HG02852 (cell line): Measurements from ENCODE around the gene KRTAP4-3.
"Not testable (repeated sequence)": the region's sequence is repeated elsewhere in the genome, so short reads cannot be mapped to it uniquely, and the experiment has no call there.

Experiments used
- ATAC-seq: cut with Tn5 transposase; IDR thresholded peaks from one replicate; pipeline ENCODE4 v1.9.1; 2021; ENCODE audit warnings: mild to moderate bottlenecking, moderate library complexity; ENCODE audit not compliant: unreplicated experiment

Gene KRTAP4-3

DNA sequence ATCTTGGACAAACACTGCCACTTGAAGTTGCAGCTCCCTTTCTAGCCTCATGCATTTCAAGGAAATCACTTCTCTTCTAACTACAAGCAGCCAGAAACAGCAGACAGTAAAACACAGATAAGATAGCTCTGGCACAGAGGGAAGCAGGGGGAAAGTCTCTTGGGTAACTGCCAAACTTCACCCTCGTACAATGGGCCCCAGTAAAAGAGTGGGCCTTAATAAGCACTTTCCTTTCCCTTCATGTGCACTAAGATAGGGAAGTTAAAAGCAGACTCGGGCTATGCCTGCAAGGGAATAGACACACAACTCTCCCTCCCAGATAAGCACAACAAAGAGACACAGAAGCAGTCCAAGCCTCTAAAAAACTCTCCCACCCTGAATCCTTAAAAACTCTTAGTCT, 14.2 kb downstream of the KRTAP4-3 start:
- no peak for ATAC-seq

DNA sequence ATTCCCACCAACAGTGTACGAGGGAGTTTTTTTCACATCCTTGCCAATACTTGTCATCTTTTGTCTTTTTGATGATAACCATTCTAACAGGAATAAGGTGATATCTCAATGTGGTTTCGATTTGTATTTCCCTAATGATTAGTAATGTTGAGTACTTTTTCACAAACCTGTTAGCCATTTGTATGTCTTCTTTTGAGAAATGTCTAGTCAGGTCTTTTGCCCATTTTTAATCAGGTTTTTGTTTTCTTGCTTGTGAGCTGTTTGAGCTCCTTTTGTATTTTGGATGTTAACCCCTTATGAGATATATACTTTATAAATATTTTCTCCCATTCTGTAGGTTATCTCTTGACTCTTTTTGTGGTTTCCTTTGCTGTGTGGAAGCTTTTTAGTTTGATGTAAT, 16.5 kb downstream of the KRTAP4-3 start:
- ATAC-seq = no peak

DNA sequence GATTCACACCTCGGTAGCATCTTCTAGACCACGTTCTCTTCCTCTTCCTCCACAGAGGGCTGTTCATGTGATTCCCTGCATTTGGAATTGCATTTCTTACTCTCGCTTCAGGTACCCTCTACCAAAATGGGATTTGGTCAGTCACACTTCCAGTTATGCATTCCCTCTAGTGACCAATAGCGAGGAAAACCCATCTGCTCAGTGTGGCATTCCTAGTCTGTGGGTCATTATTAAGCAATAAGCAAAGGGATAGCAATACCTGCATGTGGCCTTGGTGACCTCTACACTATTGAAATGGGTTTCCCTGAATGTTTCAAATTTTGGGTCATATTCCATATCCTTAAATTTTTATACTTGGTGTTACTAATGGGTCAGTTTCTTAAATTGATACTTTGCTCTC, 18.0 kb downstream of the KRTAP4-3 start:
- ATAC-seq = no peak

DNA sequence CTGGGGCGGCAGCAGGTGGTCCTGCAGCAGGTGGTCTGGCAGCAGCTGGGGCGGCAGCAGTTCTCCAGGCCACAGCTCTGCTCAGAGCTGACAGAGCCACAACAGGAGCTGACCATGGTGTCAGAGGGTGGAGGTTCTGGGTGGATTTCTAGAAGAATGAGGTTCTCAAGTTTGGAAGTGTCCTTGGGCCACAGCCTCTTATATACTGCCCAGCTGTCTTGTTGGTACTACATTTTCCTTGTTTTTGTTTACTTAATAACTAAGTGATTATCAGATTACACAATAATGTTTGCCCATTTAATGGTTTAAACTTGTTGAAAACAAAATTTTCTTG, 18.4 kb downstream of the KRTAP4-3 start, which contains the start of gene KRTAP4-5:
TSS of gene KRTAP4-5 (minus strand) at position 174 of the 334 bp plus-strand sequence. CDS start at position 116, 58 bp downstream.
- no peak for ATAC-seq

DNA sequence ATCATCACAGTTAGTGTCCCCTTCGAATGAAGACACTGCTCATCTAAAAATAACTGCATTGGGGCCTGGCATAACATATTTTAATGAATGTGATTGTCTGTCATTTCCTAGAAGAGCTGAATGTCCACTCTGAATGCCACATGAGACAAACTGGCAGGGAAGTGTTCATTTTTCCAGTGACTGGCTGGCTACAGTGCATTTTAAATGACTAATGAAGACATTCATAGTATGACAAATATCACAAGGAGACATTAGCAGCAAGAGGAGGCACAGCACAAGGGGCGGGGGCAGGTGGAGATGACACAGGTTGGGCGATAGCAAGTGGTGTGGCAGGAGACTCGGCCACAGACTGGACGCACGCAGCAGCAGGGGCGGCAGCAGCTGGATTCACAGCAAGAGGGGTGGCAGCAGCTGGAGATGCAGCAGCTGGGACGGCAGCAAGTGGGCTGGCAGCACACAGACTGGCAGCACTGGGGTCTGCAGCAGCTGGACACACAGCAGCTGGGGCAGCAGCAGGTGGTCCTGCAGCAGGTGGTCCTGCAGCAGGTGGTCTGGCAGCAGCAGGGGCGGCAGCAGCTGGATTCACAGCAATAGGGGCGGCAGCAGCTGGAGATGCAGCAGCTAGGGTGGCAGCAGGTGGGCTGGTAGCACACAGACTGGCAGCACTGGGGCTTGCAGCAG, 18.9 kb downstream of the KRTAP4-3 start:
- ATAC-seq = not testable (repeated sequence)

DNA sequence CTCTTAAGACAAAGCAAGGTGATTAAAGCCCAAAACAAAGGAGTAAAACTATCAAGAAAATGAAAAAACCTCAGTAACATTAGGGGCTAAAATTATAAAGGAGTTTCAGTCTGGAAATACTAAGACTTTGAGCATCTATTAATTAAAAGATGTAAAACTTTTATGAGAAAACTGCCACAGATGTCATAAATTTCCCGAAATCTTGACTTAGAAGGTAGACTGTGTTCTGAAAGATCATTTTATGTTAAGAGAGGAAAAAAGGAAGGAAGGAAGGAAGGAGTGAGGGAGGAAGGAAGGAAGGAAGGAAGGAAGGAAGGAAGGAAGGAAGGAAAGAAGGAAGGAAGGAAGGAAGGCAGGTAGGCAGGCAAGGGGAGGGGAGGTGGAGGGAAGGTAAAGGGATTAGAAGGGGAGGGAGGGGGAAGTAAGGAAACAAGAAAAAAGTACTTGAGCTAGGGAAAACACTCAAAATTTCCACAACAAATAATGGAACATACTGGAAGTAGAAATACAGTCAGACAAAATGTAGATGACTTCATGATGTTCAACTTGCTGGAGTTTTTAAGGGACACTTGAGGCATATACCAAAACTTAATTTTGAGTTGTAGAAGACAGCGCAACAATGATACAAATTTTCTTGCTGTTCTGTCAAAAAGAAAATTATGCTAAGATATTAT, 20.4 kb downstream of the KRTAP4-3 start:
- no peak for ATAC-seq

DNA sequence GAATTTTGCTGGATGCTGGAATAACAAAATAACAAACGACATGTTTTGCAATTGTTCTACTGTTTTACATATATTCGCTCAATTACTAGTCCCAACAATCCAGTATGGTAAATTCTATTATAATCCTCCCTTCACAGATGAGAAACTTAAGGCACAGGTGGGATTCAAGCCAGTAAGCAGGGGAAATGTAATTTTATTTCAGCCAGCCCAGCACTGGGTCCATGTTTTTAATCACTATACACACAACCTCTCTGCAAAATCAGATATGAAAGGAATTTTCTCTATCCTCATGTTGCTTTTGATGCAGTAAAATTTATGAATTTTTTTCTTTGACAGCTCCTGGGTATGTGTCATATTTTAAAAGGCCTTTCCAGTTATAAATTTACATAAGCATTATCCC, 22.8 kb downstream of the KRTAP4-3 start:
- no peak for ATAC-seq

DNA sequence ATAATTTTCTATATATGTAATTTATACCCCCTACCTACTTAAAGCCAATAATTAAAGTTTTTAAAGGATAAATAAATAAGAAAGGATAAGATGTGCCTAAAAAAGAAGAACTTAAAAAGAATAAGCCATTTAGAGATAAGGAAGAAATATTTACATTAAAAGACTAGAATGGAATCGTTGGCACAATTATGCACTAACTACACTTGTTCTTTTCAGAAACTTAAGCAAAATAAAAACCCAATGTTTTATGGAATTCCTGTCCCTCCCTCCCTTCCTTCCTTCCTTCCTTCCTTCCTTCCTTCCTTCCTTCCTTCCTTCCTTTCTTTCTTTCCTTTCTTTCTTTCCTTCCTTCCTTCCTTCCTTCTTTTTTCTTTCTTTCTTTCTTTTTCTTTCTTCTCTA, 23.2 kb downstream of the KRTAP4-3 start:
- ATAC-seq = no peak

DNA sequence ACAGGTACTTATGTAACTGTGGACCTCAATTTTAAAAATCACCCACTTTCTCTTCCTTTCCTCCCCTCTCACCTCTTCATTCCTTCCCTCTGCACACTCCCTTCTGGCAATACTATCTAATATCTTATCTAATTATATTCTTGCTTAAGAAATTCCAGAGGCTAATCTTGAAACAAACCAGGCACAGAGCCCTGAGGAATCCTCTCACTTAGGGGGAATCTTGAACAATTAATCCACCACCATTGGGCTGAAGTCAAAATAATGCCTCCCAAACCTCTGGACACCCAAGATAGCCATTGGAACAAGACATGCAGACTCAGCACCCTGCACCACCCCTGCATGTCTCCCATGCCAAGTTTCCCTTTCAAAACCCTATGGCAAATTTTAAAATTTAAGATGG, 26.7 kb downstream of the KRTAP4-3 start:
- ATAC-seq = no peak

DNA sequence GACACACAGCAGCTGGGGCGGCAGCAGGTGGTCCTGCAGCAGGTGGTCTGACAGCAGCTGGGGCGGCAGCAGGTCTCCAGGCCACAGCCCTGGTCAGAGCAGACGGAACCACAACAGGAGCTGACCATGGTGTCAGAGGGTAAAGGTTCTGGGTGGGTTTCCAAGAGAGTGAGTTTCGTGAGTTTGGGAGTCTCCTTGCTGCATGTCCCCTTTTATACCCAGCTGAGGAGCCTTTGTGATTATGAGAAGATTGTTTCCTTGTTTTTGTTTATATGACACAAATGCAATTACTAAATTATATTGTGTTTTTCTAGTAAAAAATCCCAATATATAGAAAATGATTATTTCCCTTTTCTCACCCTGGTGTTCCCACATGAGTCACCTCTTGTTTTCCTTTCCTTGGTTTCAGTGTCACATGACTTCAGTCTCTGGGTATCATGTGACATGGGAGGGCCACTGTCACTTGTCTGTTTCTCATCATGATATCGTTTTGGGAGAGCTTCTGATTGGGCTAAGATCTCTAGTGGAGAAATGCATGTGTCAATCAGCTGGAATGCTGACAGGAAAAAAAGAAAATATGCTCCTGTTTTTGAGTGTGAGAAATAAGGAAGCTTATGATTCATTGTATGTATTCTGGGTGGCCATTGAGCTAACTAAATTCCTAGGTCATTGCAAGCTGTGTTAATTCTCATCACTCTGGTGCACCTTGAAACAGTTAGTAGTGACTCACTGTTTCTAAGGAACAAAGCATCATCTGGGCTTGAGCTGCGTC, 27.5 kb downstream of the KRTAP4-3 start, which contains the start of gene KRTAP4-6:
TSS of gene KRTAP4-6 (minus strand) at position 185 of the 772 bp plus-strand sequence. CDS start at position 128, 57 bp downstream.
- ATAC-seq = no peak

DNA sequence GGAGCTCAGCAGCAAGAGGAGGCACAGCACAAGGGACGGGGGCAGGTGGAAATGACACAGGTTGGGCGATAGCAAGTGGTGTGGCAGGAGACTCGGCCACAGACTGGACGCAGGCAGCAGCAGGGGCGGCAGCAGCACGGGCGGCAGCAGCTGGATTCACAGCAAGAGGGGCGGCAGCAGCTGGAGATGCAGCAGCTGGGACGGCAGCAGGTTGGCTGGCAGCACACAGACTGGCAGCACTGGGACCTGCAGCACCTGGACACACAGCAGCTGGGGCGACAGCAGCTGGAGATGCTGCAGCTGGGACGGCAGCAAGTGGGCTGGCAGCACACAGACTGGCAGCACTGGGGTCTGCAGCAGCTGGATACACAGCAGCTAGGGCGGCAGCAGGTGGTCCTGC, 28.2 kb downstream of the KRTAP4-3 start:
- ATAC-seq = not testable (repeated sequence)

DNA sequence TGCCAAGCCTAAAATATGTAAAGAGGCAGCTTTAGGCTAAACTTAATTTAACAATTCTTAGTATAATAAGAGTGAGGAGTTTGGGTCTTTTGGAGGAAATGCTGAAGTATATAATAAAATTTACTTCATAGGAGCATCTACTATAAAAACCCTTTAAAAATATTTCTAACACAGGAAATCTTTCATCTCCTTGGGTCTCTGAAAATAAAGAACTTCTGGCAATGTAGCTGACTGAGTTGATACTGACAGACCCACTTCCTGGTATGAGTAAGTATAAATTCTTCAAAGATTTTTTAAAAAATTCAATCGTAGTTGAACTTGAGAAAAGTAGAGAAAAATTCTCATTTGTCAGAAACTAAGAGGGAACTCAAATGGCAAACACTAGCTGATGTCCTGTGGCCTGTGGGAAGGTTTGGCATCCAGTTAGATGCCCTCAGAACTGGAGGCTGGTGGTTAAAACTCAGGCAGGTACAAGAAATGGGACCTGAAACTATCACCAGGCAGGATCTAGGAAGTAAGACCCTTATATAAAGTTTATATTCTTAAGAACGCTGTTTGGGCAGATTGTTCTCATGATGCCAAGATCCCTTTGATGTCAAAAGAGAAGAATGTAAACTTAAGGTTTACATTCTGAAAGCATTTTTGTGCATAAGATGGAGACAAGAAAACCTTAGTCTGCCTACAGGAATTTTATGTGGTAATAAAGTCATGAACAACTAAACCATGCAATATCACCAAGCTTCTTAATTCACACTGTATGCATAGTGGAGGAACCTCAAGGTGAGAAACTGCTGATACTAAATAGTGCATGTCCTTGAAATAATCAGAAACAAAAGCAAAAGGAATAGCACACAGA, 33.9 kb downstream of the KRTAP4-3 start:
- no peak for ATAC-seq

DNA sequence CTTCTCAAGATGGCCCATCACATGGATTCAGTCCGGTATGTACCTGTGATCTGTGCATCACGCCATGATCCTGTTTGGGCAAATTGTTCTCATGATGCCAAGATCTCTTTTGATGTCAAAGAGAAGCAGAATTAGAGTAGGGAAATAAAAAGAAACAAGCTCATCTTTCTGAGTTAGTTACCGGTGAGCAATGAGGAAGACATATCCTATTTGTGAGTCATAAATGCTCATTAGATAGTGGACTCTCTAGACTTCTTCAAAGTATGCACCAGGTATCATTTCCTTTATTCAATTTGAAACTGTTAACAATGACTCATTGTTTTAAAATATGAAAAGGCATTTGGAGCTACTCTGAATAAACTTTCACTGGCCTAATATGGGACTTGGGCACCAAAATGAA, 36.0 kb downstream of the KRTAP4-3 start:
- no peak for ATAC-seq

DNA sequence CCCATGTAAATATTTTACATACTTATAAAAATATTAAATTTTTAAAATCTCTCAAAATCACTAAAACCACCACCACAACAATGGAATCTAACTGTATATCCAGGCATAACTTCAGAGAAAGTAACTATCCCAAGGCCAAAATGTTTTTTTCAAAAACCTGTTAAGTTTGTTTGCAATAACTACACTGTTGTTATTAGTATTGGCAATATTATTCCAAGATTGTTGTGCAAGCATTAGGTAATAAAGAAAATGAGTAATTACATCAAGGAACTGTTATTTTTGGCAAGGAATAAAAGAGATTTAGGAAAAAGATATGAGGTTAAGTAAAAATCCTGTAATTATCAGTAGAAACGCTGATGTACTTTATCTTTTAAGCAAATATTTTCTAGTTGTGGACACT, 40.6 kb downstream of the KRTAP4-3 start:
- no peak for ATAC-seq

DNA sequence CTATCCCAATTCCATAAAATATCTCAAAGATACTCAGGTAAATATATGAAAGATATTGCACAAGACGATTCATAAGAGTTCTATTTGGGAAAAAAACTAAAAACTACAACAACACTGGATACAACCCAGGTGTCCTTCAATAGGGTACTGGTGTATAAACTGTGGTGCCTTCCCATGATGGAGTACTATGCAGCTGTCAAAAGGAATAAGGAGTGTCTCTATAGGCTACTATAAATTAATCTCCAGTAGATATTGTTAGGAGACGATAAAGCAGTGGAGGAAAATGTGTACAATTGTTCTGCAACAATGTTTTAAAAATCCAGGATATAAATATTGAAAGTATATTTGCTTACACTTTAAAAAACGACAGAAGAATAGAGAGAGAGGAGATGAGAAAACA, 41.6 kb downstream of the KRTAP4-3 start:
- ATAC-seq = no peak

DNA sequence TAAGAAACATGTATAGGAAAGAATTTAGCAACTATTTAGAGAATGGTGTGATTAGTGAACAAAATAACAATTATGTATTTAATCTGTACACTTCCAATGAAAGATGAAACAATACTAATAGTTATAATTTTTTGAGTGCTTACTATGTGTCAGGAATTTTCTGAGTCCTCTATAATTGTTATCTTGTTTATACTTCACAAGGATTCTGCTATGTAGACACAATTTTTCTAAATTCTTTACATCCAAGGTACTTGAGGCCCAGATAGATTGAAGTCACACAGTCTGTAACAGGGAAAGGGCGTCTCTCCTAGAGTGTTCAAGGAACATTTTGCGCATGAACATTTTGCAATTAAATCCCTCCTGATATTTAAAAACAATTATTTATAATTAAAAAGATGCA, 43.0 kb downstream of the KRTAP4-3 start:
- no peak for ATAC-seq

DNA sequence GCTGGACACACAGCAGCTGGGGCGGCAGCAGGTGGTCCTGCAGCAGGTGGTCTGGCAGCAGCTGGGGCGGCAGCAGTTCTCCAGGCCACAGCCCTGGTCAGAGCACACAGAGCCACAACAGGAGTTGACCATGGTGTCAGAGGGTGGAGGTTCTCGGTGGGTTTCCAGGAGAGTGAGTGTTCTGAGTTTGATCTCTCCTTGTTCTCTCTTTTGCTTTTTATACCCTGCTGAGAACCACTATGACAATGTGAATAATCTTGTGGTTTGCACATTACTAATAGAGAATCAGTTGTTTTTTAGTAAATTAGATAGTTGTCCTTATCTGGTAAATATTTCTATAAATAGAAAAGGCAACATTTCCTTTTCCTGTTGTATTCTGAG, 44.0 kb downstream of the KRTAP4-3 start, which contains the start of gene KRTAP4-12:
TSS of gene KRTAP4-12 (minus strand) at position 192 of the 381 bp plus-strand sequence. CDS start at position 132, 60 bp downstream.
- ATAC-seq = not testable (repeated sequence)

DNA sequence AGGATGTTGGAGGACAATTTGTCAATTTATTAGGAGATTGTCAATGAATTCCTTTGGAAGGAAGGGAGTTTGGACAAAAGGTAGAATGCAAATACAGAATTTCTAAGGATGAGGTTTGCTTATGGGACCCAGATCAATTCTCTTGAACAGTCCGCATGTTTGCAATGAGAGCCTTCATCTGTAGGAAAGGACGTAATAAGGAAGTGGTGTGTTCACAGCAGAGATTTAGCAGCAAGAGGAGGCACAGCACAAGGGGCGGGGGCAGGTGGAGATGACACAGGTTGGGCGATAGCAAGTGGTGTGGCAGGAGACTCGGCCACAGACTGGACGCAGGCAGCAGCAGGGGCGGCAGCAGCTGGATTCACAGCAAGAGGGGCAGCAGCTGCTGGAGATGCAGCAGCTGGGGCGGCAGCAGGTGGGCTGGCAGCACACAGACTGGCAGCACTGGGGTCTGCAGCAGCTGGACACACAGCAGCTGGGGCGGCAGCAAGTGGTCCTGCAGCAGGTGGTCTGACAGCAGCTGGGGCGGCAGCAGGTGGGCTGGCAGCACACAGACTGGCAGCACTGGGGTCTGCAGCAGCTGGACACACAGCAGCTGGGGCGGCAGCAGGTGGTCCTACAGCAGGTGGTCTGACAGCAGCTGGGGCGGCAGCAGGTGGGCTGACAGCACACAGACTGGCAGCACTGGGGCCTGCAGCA, 44.6 kb downstream of the KRTAP4-3 start:
- not testable (repeated sequence) for ATAC-seq

DNA sequence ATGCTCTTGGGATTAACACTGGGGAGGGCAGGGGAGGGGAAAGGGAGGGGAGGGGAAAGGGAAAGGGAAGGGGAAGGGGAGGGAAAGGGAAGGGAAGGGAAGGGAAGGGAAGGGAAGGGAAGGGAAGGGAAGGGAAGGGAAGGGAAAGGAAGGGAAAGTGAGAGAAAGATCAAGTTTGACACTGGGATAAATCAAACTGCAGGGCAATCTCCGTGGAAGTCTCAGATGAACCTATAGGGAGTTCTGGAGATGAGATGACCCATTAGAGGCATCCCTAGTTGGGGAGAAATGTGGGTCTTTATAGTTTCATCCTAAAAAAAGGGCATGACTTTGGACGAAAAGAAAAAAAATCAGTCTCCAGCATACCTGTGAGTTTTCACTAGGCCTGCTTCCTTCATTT, 46.3 kb downstream of the KRTAP4-3 start:
- ATAC-seq = no peak
